Measurements from ENCODE around the gene ITGAX.

DNA sequence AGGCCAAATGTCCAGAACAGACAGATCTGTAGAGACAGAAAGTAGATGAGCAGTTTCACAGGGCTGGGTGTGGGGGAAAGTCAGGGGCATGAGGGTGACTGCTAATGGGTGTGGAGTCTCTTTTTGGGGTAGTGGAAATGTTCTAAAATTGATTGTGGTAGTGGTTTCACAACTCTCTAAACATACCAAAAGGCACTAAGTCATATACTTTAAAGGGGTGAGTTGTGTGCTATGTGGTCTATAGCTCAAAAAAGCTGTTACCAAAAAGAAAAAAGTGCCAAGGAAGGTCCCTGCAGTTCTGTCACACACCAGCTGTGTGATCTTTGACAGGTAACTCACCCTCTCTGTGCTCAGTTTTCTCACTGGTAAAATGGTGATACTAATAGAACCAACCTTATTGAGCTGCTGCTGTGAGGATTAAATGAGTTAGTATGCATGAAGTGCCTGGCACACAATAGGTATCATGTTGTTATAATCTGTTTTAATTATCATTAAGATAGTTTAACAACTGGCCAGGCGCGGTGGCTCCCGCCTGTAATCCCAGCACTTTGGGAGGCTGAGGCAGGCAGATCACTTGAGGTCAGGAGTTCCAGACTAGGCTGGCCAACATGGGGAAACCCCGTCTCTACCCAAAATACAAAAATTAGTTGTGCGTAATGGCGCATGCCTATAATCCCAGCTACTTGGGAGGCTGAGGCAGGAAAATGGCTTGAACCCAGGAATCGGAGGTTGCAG is 10.3 kb downstream of the ITGAX start:
- TF ChIP-seq EZH2phosphoT487 (IDR thresholded peaks at IDR 0.05; ENCODE audit: insufficient read depth, low read depth) (no peak), EZH2 (IDR thresholded peaks at IDR 0.05; ENCODE audit: insufficient read depth, poor library complexity, severe bottlenecking) (no peak)

All from GM23248 (cell line).